H9 (cell line): ENCODE results near the gene FRYL. TPM values are rescaled to one million over a fixed set of nuclear protein-coding genes. Genes with fewer than 3 reads are reported as not detected.

Source experiments
- DNase-seq: peaks from one replicate; pipeline ENCODE4 v3.0.0-alpha.2; 2017
- H2AFZ ChIP-seq: one replicate; pipeline ENCODE4 v1.6.1; 2013; ENCODE audit warnings: mild to moderate bottlenecking, low read length, control low read depth, moderate library complexity
- H2AK5ac ChIP-seq: 2 replicates; pipeline ENCODE4 v1.6.1; 2013; ENCODE audit warnings: low read length, control low read depth, mixed read lengths; ENCODE audit not compliant: insufficient read length
- H2BK120ac ChIP-seq: one replicate; pipeline ENCODE4 v1.6.1; 2013; ENCODE audit warnings: low read depth, mild to moderate bottlenecking, low read length, control low read depth, inconsistent platforms; ENCODE audit not compliant: poor library complexity, severe bottlenecking
- H2BK12ac ChIP-seq: 2 replicates; pipeline ENCODE4 v1.6.1; 2013; ENCODE audit warnings: low read length, control low read depth, mixed read lengths, low read depth; ENCODE audit not compliant: insufficient read length
- H2BK15ac ChIP-seq: 2 replicates; pipeline ENCODE4 v1.6.1; 2013; ENCODE audit warnings: low read depth, low read length, control low read depth
- H2BK20ac ChIP-seq: one replicate; pipeline ENCODE4 v1.6.1; 2013; ENCODE audit warnings: low read depth, mild to moderate bottlenecking, low read length, control low read depth, inconsistent platforms; ENCODE audit not compliant: poor library complexity, severe bottlenecking
- H2BK5ac ChIP-seq: 2 replicates; pipeline ENCODE4 v1.6.1; 2013; ENCODE audit warnings: low read length, control low read depth, mixed read lengths; ENCODE audit not compliant: insufficient read length
- H3K14ac ChIP-seq: 2 replicates; pipeline ENCODE4 v1.6.1; 2013; ENCODE audit warnings: low read length, control low read depth; ENCODE audit not compliant: insufficient read depth
- H3K18ac ChIP-seq: 2 replicates; pipeline ENCODE4 v1.6.1; 2013; ENCODE audit warnings: low read depth, mild to moderate bottlenecking, mixed read lengths, low read length, control low read depth; ENCODE audit not compliant: insufficient read length
- H3K23ac ChIP-seq: 2 replicates; pipeline ENCODE4 v1.6.1; 2013; ENCODE audit warnings: low read length, control low read depth, mixed read lengths, low read depth; ENCODE audit not compliant: insufficient read length
- H3K23me2 ChIP-seq: 2 replicates; pipeline ENCODE4 v1.6.1; 2013; ENCODE audit warnings: low read depth, mild to moderate bottlenecking, mixed read lengths, low read length, control low read depth; ENCODE audit not compliant: insufficient read length, poor library complexity, severe bottlenecking
- H3K27ac ChIP-seq: 2 replicates; pipeline ENCODE4 v1.5.1; 2013; ENCODE audit warnings: low read length, control low read depth, mixed read lengths, low read depth; ENCODE audit not compliant: insufficient read length
- H3K27me3 ChIP-seq: 2 replicates; pipeline ENCODE4 v1.6.1; 2013; ENCODE audit warnings: low read length, control low read depth, inconsistent platforms; ENCODE audit not compliant: insufficient read depth
- H3K4ac ChIP-seq: 2 replicates; pipeline ENCODE4 v1.6.1; 2013; ENCODE audit warnings: low read depth, mild to moderate bottlenecking, control low read depth, inconsistent platforms, low read length, moderate library complexity
- H3K4me1 ChIP-seq: 2 replicates; pipeline ENCODE4 v1.6.1; 2013; ENCODE audit warnings: low read length, control low read depth, inconsistent platforms; ENCODE audit not compliant: insufficient read depth
- H3K4me2 ChIP-seq: 2 replicates; pipeline ENCODE4 v1.6.1; 2013; ENCODE audit warnings: low read length, control low read depth, mixed read lengths; ENCODE audit not compliant: insufficient read length, insufficient read depth
- H3K56ac ChIP-seq: 2 replicates; pipeline ENCODE4 v1.6.1; 2013; ENCODE audit warnings: low read depth, mild to moderate bottlenecking, mixed read lengths, low read length, control low read depth; ENCODE audit not compliant: insufficient read length
- H3K79me1 ChIP-seq: 2 replicates; pipeline ENCODE4 v1.6.1; 2013; ENCODE audit warnings: low read depth, mild to moderate bottlenecking, moderate library complexity, low read length, control low read depth, inconsistent platforms; ENCODE audit not compliant: insufficient read depth, poor library complexity, severe bottlenecking
- H3K79me2 ChIP-seq: 2 replicates; pipeline ENCODE4 v1.6.1; 2013; ENCODE audit warnings: low read length, control low read depth, inconsistent platforms; ENCODE audit not compliant: insufficient read depth
- H3K9ac ChIP-seq: 2 replicates; pipeline ENCODE4 v1.6.1; 2013; ENCODE audit warnings: low read length, control low read depth, mixed read lengths; ENCODE audit not compliant: insufficient read length; ENCODE audit errors: extremely low read depth
- H3K9me3 ChIP-seq: one replicate; pipeline ENCODE4 v1.6.1; 2013; ENCODE audit warnings: low read depth, low read length, inconsistent platforms; ENCODE audit not compliant: control insufficient read depth
- H3T11ph ChIP-seq: one replicate; pipeline ENCODE4 v1.6.1; 2013; ENCODE audit warnings: mild to moderate bottlenecking, low read length, control low read depth, inconsistent platforms
- H4K20me1 ChIP-seq: one replicate; pipeline ENCODE4 v1.6.1; 2013; ENCODE audit not compliant: control insufficient read depth, insufficient read length, insufficient read depth
- H4K5ac ChIP-seq: 2 replicates; pipeline ENCODE4 v1.6.1; 2013; ENCODE audit warnings: low read depth, mild to moderate bottlenecking, mixed read lengths, low read length, control low read depth; ENCODE audit not compliant: insufficient read length
- H4K8ac ChIP-seq: replicated peaks from 2 replicates; pipeline ENCODE4 v1.6.1; 2013; ENCODE audit warnings: low read length, control low read depth, mixed read lengths, low read depth; ENCODE audit not compliant: insufficient read length
- H4K91ac ChIP-seq: 2 replicates; pipeline ENCODE4 v1.6.1; 2013; ENCODE audit warnings: low read depth, mild to moderate bottlenecking, moderate library complexity, mixed read lengths, low read length, control low read depth; ENCODE audit not compliant: insufficient read length
- H3K27ac Mint-ChIP-seq, 3 experiments: 2 replicates in 2 of 3; 3 replicates in 1 of 3; pipeline ENCODE4 v1.8.0; 2020 to 2021; ENCODE audit warnings: mixed read lengths in 3 of 3, mild to moderate bottlenecking in 1 of 3, moderate library complexity in 1 of 3
- H3K27me3 Mint-ChIP-seq: 2 replicates; pipeline ENCODE4 v1.8.0; 2021; ENCODE audit warnings: low read depth, mild to moderate bottlenecking, moderate library complexity, mixed read lengths
- H3K36me3 Mint-ChIP-seq, 3 experiments: 2 replicates in 2 of 3; 3 replicates in 1 of 3; pipeline ENCODE4 v1.8.0; 2020 to 2021; ENCODE audit warnings: low read depth in 3 of 3, mixed read lengths in 3 of 3; ENCODE audit not compliant: insufficient read depth in 1 of 3
- H3K4me1 Mint-ChIP-seq, 2 experiments: 2 replicates each; pipeline ENCODE4 v1.8.0; 2020; ENCODE audit warnings: mixed read lengths in 2 of 2
- H3K4me3 Mint-ChIP-seq, 2 experiments: 2 replicates in 1 of 2; 3 replicates in 1 of 2; pipeline ENCODE4 v1.8.0; 2020 to 2021; ENCODE audit warnings: mild to moderate bottlenecking in 2 of 2, mixed read lengths in 2 of 2, moderate library complexity in 1 of 2
- H3K9me3 Mint-ChIP-seq, 2 experiments: 2 replicates in 1 of 2; 3 replicates in 1 of 2; pipeline ENCODE4 v1.8.0; 2020; ENCODE audit warnings: mild to moderate bottlenecking in 2 of 2, mixed read lengths in 2 of 2, moderate library complexity in 1 of 2
- total RNA-seq: library from RNA; stranded (reverse); gene quantifications from 2 replicates; pipeline ENCODE4 v1.2.1, GENCODE V29; 2021
- TF ChIP-seq, protein P1 (sequence below): fragments of 200-600 bp; sonication (generic); conservative IDR thresholded peaks from 3 replicates; pipeline ENCODE4 v1.8.0; 2021; ENCODE audit warnings: antibody characterized with exemption, mild to moderate bottlenecking

Gene FRYL
- total RNA-seq, 1 experiment from 2014 or later = 31.5 TPM

DNA sequence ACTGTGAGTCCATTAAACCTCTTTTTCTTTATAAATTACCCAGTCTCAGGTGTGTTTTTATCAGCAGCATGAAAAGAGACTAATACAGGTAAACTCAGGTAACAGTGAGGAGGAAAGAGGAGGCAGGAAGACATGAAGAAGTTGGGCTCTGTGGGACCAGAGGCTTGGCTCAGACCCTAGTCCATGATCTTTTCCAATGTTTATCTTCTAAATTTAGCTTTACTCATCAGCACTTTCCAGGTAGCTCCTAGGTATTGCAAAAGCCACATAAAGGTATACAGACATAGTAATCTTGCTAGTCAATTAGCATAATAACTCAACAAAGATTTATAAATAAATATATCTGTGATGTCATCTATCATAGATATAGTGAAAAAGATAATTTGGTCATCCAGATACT is 11.2 kb upstream of the FRYL start:
- no peak overlapping the region for H2BK15ac ChIP-seq

More for the DNA sequence above, 11.2 kb upstream of the FRYL start:
- Histone ChIP-seq H3K4me1 (no peaks in the 10 kb centered on the region; the same call in 1 of the 2 replicates), H3K27me3 (no peaks in the 10 kb centered on the region), H3K23ac (no peak overlapping the region), H2BK5ac (no peak overlapping the region), H3K79me2 (no peaks in the 10 kb centered on the region), H4K5ac (no peak overlapping the region), H3K4me2 (no peak overlapping the region), H2BK12ac (no peak overlapping the region), H3K27ac (no peak overlapping the region), H2BK20ac (no peak overlapping the region), H3K4ac (no peak overlapping the region), H3K14ac (no peak overlapping the region), H2AFZ (no peak overlapping the region), H3K79me1 (no peaks in the 10 kb centered on the region), H2AK5ac (no peak overlapping the region), H3K56ac (no peak overlapping the region), H3K9ac (no peak overlapping the region), H4K91ac (no peak overlapping the region), H4K8ac (no peak overlapping the region), H4K20me1 (no peaks in the 10 kb centered on the region), H3T11ph (no peak overlapping the region), H3K9me3 (no peaks in the 10 kb centered on the region), H3K18ac (no peak overlapping the region), H2BK120ac (no peak overlapping the region), H3K23me2 (no peaks in the 10 kb centered on the region)
- TF ChIP-seq, protein P1, sequence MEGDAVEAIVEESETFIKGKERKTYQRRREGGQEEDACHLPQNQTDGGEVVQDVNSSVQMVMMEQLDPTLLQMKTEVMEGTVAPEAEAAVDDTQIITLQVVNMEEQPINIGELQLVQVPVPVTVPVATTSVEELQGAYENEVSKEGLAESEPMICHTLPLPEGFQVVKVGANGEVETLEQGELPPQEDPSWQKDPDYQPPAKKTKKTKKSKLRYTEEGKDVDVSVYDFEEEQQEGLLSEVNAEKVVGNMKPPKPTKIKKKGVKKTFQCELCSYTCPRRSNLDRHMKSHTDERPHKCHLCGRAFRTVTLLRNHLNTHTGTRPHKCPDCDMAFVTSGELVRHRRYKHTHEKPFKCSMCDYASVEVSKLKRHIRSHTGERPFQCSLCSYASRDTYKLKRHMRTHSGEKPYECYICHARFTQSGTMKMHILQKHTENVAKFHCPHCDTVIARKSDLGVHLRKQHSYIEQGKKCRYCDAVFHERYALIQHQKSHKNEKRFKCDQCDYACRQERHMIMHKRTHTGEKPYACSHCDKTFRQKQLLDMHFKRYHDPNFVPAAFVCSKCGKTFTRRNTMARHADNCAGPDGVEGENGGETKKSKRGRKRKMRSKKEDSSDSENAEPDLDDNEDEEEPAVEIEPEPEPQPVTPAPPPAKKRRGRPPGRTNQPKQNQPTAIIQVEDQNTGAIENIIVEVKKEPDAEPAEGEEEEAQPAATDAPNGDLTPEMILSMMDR = no peak
- no peak overlapping the region for H3K27ac Mint-ChIP-seq
- no peaks in the 10 kb centered on the region for H3K36me3 Mint-ChIP-seq
- H3K9me3 Mint-ChIP-seq = no peaks in the 10 kb centered on the region
- DNase-seq = no peak
- no peaks in the 10 kb centered on the region for H3K27me3 Mint-ChIP-seq
- H3K4me3 Mint-ChIP-seq = no peak overlapping the region; a peak in 1 of 5 replicates
- H3K4me1 Mint-ChIP-seq = peaks cover 5 to 13% of the 10 kb centered on the region in 2 experiments
